Neural progenitor cell (in vitro differentiated cells): ENCODE results near the gene LRRC75B.

Source experiments
- EZH2 ChIP-seq: fragments of 200-600 bp; sonication (generic); IDR thresholded peaks from 2 replicates; pipeline ENCODE4 v1.6.1; 2017; ENCODE audit warnings: antibody characterized with exemption, mild to moderate bottlenecking, moderate library complexity
- EZH2phosphoT487 ChIP-seq: fragments of 200-600 bp; sonication (generic); IDR thresholded peaks from 2 replicates; pipeline ENCODE4 v1.6.1; 2017; ENCODE audit warnings: antibody characterized with exemption
- TF ChIP-seq, protein P1 (sequence below): fragments of 200-600 bp; sonication (generic); IDR thresholded peaks from 2 replicates; pipeline ENCODE4 v1.5.1; 2017; ENCODE audit warnings: antibody characterized with exemption, mild to moderate bottlenecking

DNA sequence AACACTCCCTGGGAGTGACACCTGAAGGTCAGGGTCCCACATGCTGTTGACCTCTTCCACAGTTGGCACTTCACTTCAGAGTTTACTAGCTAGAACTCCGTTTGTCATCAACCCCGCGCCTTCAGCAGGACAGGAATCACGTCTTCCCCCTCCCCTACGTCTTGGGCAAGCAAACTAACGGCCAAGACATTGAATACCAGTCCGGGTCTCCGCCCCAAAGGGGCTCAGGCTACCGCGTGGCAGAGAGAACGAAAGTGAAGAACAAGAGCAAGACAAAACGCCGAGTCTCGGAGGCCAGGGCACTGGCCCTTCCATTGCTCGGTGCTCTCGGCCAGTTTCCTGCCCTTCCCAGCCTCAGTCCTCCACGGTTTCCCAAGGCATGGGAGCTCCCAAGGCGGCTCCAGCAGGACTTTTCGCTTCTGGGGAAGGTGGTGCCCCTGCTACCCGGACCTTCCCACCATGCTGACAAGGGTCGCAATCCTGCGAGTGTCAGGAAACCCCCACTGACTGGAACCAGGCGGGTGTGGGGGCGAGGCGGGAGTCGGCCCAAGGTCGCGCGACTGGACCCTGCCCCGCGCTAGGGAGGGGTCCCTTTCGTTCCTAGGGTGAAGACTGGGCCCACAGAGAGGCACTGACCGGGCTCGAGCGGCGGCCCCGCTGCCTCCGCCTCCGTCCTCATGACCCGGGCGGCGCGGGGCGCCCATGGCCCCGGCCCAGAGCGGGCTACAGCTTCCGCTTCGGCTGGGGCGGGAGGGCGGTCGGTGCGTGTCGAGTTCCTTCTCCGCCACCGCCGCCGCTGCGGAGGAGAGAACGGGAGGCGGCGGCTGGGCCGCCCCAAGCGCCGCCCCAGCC is 38.3 kb downstream of the LRRC75B start, which contains the start of gene GUCD1:
- TF ChIP-seq, protein P1, sequence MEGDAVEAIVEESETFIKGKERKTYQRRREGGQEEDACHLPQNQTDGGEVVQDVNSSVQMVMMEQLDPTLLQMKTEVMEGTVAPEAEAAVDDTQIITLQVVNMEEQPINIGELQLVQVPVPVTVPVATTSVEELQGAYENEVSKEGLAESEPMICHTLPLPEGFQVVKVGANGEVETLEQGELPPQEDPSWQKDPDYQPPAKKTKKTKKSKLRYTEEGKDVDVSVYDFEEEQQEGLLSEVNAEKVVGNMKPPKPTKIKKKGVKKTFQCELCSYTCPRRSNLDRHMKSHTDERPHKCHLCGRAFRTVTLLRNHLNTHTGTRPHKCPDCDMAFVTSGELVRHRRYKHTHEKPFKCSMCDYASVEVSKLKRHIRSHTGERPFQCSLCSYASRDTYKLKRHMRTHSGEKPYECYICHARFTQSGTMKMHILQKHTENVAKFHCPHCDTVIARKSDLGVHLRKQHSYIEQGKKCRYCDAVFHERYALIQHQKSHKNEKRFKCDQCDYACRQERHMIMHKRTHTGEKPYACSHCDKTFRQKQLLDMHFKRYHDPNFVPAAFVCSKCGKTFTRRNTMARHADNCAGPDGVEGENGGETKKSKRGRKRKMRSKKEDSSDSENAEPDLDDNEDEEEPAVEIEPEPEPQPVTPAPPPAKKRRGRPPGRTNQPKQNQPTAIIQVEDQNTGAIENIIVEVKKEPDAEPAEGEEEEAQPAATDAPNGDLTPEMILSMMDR = no peak
- no peak for TF ChIP-seq EZH2
- TF ChIP-seq EZH2phosphoT487 = no peak
